NT2/D1 (cell line): Measurements from ENCODE around the gene CCDC78.

Experiments
- SUZ12 ChIP-seq: IDR thresholded peaks from 2 replicates; pipeline ENCODE4 v1.6.1; 2011; ENCODE audit not compliant: insufficient read length, insufficient read depth; ENCODE audit errors: extremely low read depth
- YY1 ChIP-seq: IDR thresholded peaks from 2 replicates; pipeline ENCODE4 v1.6.1; 2011; ENCODE audit not compliant: insufficient read length, insufficient read depth
- ZNF274 ChIP-seq: IDR thresholded peaks from 2 replicates; pipeline ENCODE4 v1.6.1; 2011; ENCODE audit warnings: mild to moderate bottlenecking, low read depth, low read length

DNA sequence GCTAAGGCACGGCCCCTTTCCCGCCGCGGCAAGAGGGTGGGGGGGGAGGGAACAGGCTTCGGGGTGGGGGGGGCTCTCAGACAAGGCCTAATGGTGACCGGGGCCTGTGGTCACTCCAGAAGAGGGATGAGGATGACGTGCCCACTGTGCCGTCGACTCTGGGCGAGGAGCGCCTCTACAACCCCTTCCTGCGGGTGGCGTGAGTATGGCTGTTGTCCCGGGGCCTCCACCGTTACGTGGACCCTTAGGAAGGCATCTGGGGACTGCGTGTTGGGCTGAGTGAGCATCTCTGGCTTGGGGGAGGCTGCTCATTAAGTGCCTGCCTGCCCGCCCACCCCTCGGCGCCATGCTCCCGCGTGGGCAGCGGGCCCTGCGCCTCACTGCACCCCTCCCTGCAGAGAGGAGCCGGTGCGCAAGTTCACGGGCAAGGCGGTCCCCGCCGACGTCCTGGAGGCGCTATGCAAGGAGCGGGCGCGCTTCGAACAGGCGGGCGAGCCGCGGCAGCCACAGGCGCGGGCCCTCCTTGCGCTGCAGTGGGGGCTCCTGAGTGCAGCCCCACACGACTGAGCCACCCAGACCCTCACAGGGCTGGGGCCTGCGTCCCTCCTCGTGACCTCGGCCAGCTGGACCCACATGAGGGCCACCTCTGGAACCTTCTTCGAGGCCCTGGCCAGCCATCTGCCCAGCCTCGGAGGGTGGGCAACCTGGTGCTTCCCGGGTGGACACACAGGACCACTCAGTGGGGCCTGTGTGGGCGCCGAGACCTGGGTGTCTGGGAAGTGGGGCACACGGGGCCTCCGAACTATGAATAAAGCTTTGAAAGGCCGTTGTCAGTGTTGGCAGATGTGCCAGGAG is 2.9 kb upstream of the CCDC78 start:
- TF ChIP-seq YY1 (no peak), SUZ12 (no peak), ZNF274 (no peak)
